Prostate gland (tissue), 2 donors: ENCODE measurements around the gene HNRNPC.

ENCODE experiments used
- POLR2A ChIP-seq: fragments of 450-650 bp; IDR thresholded peaks from one replicate; pipeline ENCODE4 v1.6.1; 2016; ENCODE audit warnings: antibody characterized with exemption, mild to moderate bottlenecking
- POLR2AphosphoS5 ChIP-seq: sonication (generic); formaldehyde crosslinking; IDR thresholded peaks from one replicate; pipeline ENCODE4 v1.6.1; 2017; ENCODE audit warnings: antibody characterized with exemption
- TF ChIP-seq, protein P1 (sequence below), 4 experiments: fragments of 200-600 bp in 2 of 4; fragments of 450-650 bp in 2 of 4; sonication (generic) in 2 of 4; IDR thresholded peaks; 1 replicate in 3 of 4; 2 replicates in 1 of 4; pipeline ENCODE4 v1.5.1; 2016 to 2019; ENCODE audit warnings: antibody characterized with exemption in 4 of 4, mild to moderate bottlenecking in 2 of 4, moderate library complexity in 2 of 4

DNA sequence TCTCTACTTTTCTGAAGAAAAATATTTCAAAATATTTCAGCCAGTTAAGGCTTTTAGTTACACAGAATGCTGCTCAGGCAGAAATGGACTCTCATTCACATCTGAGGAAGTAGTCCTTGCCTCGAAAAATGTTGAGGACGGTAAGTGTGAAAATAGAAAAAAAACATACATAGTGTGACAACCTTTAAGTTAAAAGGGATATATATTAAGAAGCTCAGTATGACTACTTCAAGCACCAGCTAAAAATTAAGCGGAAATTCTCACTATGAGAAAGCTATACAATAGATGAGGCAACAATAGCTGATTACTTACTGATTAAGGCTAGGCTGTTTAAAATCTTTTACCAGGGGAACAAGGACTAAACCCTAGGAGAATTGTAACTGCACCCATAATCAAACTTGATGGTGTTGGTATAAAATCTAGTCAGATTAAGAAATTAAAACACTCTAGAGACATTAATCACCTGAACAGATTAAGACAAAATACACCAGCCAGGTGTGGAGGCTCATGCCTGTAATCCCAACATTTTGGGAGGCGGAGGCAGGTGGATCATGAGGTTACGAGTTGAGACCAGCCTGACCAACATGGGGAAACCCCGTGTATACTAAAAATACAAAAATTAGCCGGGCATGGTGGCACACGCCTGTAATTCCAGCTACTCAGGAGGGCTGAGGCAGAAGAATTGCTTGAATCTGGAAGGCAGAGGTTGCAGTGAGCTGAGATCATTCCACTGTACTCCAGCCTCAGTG, 53.9 kb downstream of the HNRNPC start:
- TF ChIP-seq POLR2A (no peak), POLR2AphosphoS5 (no peak)
- TF ChIP-seq, protein P1, sequence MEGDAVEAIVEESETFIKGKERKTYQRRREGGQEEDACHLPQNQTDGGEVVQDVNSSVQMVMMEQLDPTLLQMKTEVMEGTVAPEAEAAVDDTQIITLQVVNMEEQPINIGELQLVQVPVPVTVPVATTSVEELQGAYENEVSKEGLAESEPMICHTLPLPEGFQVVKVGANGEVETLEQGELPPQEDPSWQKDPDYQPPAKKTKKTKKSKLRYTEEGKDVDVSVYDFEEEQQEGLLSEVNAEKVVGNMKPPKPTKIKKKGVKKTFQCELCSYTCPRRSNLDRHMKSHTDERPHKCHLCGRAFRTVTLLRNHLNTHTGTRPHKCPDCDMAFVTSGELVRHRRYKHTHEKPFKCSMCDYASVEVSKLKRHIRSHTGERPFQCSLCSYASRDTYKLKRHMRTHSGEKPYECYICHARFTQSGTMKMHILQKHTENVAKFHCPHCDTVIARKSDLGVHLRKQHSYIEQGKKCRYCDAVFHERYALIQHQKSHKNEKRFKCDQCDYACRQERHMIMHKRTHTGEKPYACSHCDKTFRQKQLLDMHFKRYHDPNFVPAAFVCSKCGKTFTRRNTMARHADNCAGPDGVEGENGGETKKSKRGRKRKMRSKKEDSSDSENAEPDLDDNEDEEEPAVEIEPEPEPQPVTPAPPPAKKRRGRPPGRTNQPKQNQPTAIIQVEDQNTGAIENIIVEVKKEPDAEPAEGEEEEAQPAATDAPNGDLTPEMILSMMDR (IDR thresholded peaks at IDR 0.05), result no peak
